ENCODE data around the gene ASTL.

DNA sequence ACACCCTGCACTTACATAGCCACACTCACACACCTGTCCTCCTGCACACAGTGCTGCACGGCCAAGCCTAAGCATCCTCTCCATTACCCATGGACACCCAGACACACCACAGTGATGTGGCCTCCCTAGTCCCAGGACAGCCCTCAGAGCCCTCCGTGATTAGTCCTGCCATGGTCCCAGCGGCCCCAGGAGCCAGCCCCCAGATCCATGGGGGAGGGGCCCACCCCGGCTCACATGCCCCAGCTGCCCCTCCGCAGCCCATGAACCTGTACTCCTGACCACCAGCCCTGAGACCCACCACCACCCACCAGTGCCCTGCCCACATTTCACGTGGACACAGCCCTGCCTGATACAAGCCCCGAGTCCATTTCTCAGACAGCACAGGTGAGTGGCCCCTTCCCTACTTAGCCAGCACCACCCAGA is 15.0 kb upstream of the ASTL start:
- TF ChIP-seq, protein P1, sequence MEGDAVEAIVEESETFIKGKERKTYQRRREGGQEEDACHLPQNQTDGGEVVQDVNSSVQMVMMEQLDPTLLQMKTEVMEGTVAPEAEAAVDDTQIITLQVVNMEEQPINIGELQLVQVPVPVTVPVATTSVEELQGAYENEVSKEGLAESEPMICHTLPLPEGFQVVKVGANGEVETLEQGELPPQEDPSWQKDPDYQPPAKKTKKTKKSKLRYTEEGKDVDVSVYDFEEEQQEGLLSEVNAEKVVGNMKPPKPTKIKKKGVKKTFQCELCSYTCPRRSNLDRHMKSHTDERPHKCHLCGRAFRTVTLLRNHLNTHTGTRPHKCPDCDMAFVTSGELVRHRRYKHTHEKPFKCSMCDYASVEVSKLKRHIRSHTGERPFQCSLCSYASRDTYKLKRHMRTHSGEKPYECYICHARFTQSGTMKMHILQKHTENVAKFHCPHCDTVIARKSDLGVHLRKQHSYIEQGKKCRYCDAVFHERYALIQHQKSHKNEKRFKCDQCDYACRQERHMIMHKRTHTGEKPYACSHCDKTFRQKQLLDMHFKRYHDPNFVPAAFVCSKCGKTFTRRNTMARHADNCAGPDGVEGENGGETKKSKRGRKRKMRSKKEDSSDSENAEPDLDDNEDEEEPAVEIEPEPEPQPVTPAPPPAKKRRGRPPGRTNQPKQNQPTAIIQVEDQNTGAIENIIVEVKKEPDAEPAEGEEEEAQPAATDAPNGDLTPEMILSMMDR (conservative IDR thresholded peaks at IDR 0.05 in 1 of 2, IDR thresholded peaks at IDR 0.05 in 1 of 2; ENCODE audit: extremely low read depth in 1 of 2, insufficient read depth in 1 of 2, low read depth in 1 of 2, low read length in 2 of 2): no peak
- no peak for TF ChIP-seq EZH2 (IDR thresholded peaks at IDR 0.05; ENCODE audit: borderline replicate concordance, low read length)

All from mammary epithelial cell (primary cell).